ENCODE results near the gene SEBOX.

SEBOX gene

DNA sequence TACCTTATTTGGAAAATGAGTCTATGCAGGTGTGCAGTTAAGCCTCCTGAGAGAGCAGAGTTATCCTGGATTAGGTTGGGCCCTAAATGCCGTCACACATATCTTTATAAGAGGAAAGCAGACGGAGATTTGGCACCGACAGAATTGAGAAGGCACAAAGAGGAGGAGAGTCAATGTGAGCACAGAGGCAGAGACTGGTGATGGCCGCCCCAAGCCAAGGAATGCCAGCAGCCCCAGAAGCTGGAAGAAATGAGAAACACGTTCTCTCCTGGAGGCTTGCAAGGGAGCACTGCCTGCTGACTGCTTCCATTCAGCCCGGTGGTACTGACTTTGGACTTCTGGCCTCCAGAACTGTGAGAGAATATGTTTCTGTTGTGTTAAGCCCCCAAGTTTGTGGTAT, 37.8 kb upstream of the SEBOX start:
- H3K9ac ChIP-seq (ENCODE audit: low read length in 2 of 2): no peak overlapping the region
- H3K9me3 ChIP-seq (ENCODE audit: control insufficient read depth in 2 of 2, low read length in 2 of 2): no peaks in the 10 kb centered on the region
- peaks cover 7 to 26% of the 10 kb centered on the region in 2 donors for H3K36me3 ChIP-seq (ENCODE audit: control insufficient read depth in 2 of 2, insufficient read depth in 2 of 2, low read length in 2 of 2)

GRCh38 chr17:28402224-28402630, 37.2 kb upstream of the SEBOX start:
- peaks cover 7 to 28% of the 10 kb centered on the region in 2 donors for H3K36me3 ChIP-seq (ENCODE audit: control insufficient read depth in 2 of 2, insufficient read depth in 2 of 2, low read length in 2 of 2)
- H3K4me1 ChIP-seq (ENCODE audit: control insufficient read depth, insufficient read depth, low read length): peaks cover 22% of the 10 kb centered on the region
- no peak overlapping the region for H3K9ac ChIP-seq (ENCODE audit: low read length in 2 of 2)

More for the DNA sequence above, 37.8 kb upstream of the SEBOX start:
- no peak overlapping the region for H3K27ac ChIP-seq (ENCODE audit: low read length)
- H3K27me3 ChIP-seq (ENCODE audit: control insufficient read depth in 1 of 2, insufficient read depth in 2 of 2, low read length in 2 of 2): no peaks in the 10 kb centered on the region
- H3K4me3 ChIP-seq (ENCODE audit: low read length in 2 of 2): no peak overlapping the region
- H3K4me1 ChIP-seq (ENCODE audit: control insufficient read depth, insufficient read depth, low read length): peaks cover 22% of the 10 kb centered on the region

GRCh38 chr17:28399808-28400207, 34.8 kb upstream of the SEBOX start:
- Histone ChIP-seq H3K27me3 (ENCODE audit: control insufficient read depth in 1 of 2, insufficient read depth in 2 of 2, low read length in 2 of 2) (no peaks in the 10 kb centered on the region), H3K4me1 (ENCODE audit: control insufficient read depth, insufficient read depth, low read length) (peaks cover 6% of the 10 kb centered on the region), H3K27ac (ENCODE audit: low read length) (no peak overlapping the region), H3K36me3 (ENCODE audit: control insufficient read depth in 2 of 2, insufficient read depth in 2 of 2, low read length in 2 of 2) (peaks cover 11 to 39% of the 10 kb centered on the region in 2 donors), H3K4me3 (ENCODE audit: low read length in 2 of 2) (no peak overlapping the region), H3K9me3 (ENCODE audit: control insufficient read depth in 2 of 2, low read length in 2 of 2) (no peaks in the 10 kb centered on the region), H3K9ac (ENCODE audit: low read length in 2 of 2) (no peak overlapping the region)

More at GRCh38 chr17:28402224-28402630, 37.2 kb upstream of the SEBOX start:
- Histone ChIP-seq H3K27ac (ENCODE audit: low read length) (no peak overlapping the region), H3K9me3 (ENCODE audit: control insufficient read depth in 2 of 2, low read length in 2 of 2) (no peaks in the 10 kb centered on the region), H3K4me3 (ENCODE audit: low read length in 2 of 2) (no peak overlapping the region), H3K27me3 (ENCODE audit: control insufficient read depth in 1 of 2, insufficient read depth in 2 of 2, low read length in 2 of 2) (no peaks in the 10 kb centered on the region)

- no peaks in the 10 kb centered on the region for H3K9me3 ChIP-seq (ENCODE audit: control insufficient read depth in 2 of 2, low read length in 2 of 2)
- H3K9ac ChIP-seq (ENCODE audit: low read length in 2 of 2): no peak overlapping the region
- peaks cover 2% of the 10 kb centered on the region for H3K4me1 ChIP-seq (ENCODE audit: control insufficient read depth, insufficient read depth, low read length)
- no peaks in the 10 kb centered on the region for H3K27me3 ChIP-seq (ENCODE audit: control insufficient read depth in 1 of 2, insufficient read depth in 2 of 2, low read length in 2 of 2)
- no peak overlapping the region for H3K27ac ChIP-seq (ENCODE audit: low read length)
- no peak overlapping the region for H3K4me3 ChIP-seq (ENCODE audit: low read length in 2 of 2)
- peaks cover 11 to 41% of the 10 kb centered on the region in 2 donors for H3K36me3 ChIP-seq (ENCODE audit: control insufficient read depth in 2 of 2, insufficient read depth in 2 of 2, low read length in 2 of 2)
Observed at GRCh38 chr17:28398280-28398981, 33.4 kb upstream of the SEBOX start.

- no peak overlapping the region for H3K9ac ChIP-seq (ENCODE audit: low read length in 2 of 2)
- no peaks in the 10 kb centered on the region for H3K9me3 ChIP-seq (ENCODE audit: control insufficient read depth in 2 of 2, low read length in 2 of 2)
- no peak overlapping the region for H3K4me3 ChIP-seq (ENCODE audit: low read length in 2 of 2)
- H3K36me3 ChIP-seq (ENCODE audit: control insufficient read depth in 2 of 2, insufficient read depth in 2 of 2, low read length in 2 of 2): peaks cover 11 to 42% of the 10 kb centered on the region in 2 donors
- no peak overlapping the region for H3K27ac ChIP-seq (ENCODE audit: low read length)
- H3K4me1 ChIP-seq (ENCODE audit: control insufficient read depth, insufficient read depth, low read length): peaks cover 2% of the 10 kb centered on the region
- no peaks in the 10 kb centered on the region for H3K27me3 ChIP-seq (ENCODE audit: control insufficient read depth in 1 of 2, insufficient read depth in 2 of 2, low read length in 2 of 2)
Observed at GRCh38 chr17:28397687-28398279, 32.8 kb upstream of the SEBOX start.

GRCh38 chr17:28397275-28397674, 32.3 kb upstream of the SEBOX start:
- no peak overlapping the region for H3K4me3 ChIP-seq (ENCODE audit: low read length in 2 of 2)
- no peaks in the 10 kb centered on the region for H3K27me3 ChIP-seq (ENCODE audit: control insufficient read depth in 1 of 2, insufficient read depth in 2 of 2, low read length in 2 of 2)
- H3K9ac ChIP-seq (ENCODE audit: low read length in 2 of 2): no peak overlapping the region
- peaks cover 16 to 42% of the 10 kb centered on the region in 2 donors for H3K36me3 ChIP-seq (ENCODE audit: control insufficient read depth in 2 of 2, insufficient read depth in 2 of 2, low read length in 2 of 2)
- no peak overlapping the region for H3K27ac ChIP-seq (ENCODE audit: low read length)
- H3K4me1 ChIP-seq (ENCODE audit: control insufficient read depth, insufficient read depth, low read length): peaks cover 2% of the 10 kb centered on the region
- H3K9me3 ChIP-seq (ENCODE audit: control insufficient read depth in 2 of 2, low read length in 2 of 2): no peaks in the 10 kb centered on the region

DNA sequence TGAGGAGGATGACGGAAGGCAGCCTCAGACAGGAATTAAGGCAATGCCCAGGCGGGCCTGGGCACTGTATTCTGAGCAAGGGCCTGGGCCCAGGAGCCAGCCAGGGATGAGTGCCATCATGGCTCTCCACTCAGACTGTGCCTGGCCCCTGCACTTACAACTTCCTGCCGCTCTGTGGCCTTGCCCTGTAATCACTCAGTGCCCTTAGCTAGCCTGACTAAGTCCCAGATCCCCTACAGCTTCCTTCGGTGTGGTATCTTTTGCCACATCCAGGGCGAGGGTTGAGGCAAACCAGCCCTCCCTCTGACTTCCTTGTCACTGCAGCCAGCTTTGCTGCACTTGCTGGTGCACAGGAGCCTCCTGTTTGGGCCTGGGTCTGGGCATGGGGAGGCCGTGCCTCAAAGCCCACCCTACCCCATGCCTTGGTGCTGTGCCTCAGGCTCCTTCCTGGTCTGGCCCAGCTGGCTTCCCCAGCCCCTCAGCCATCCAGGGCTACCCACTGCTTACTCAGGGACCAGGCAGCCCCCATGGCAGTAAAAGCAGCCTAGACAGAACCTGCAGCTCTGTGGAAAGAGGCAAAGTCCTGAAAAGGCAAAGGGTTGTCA, 31.7 kb upstream of the SEBOX start:
- peaks cover 16 to 42% of the 10 kb centered on the region in 2 donors for H3K36me3 ChIP-seq (ENCODE audit: control insufficient read depth in 2 of 2, insufficient read depth in 2 of 2, low read length in 2 of 2)

GRCh38 chr17:28395968-28396367, 31.0 kb upstream of the SEBOX start:
- Histone ChIP-seq H3K27ac (ENCODE audit: low read length) (no peak overlapping the region), H3K9ac (ENCODE audit: low read length in 2 of 2) (no peak overlapping the region), H3K4me3 (ENCODE audit: low read length in 2 of 2) (no peak overlapping the region), H3K27me3 (ENCODE audit: control insufficient read depth in 1 of 2, insufficient read depth in 2 of 2, low read length in 2 of 2) (no peaks in the 10 kb centered on the region), H3K4me1 (ENCODE audit: control insufficient read depth, insufficient read depth, low read length) (peaks cover 2% of the 10 kb centered on the region), H3K9me3 (ENCODE audit: control insufficient read depth in 2 of 2, low read length in 2 of 2) (no peaks in the 10 kb centered on the region), H3K36me3 (ENCODE audit: control insufficient read depth in 2 of 2, insufficient read depth in 2 of 2, low read length in 2 of 2) (peaks cover 20 to 46% of the 10 kb centered on the region in 2 donors)

More for the DNA sequence above, 31.7 kb upstream of the SEBOX start:
- no peaks in the 10 kb centered on the region for H3K27me3 ChIP-seq (ENCODE audit: control insufficient read depth in 1 of 2, insufficient read depth in 2 of 2, low read length in 2 of 2)
- no peaks in the 10 kb centered on the region for H3K9me3 ChIP-seq (ENCODE audit: control insufficient read depth in 2 of 2, low read length in 2 of 2)
- no peak overlapping the region for H3K27ac ChIP-seq (ENCODE audit: low read length)
- no peak overlapping the region for H3K9ac ChIP-seq (ENCODE audit: low read length in 2 of 2)
- H3K4me1 ChIP-seq (ENCODE audit: control insufficient read depth, insufficient read depth, low read length): peaks cover 2% of the 10 kb centered on the region
- no peak overlapping the region for H3K4me3 ChIP-seq (ENCODE audit: low read length in 2 of 2)

DNA sequence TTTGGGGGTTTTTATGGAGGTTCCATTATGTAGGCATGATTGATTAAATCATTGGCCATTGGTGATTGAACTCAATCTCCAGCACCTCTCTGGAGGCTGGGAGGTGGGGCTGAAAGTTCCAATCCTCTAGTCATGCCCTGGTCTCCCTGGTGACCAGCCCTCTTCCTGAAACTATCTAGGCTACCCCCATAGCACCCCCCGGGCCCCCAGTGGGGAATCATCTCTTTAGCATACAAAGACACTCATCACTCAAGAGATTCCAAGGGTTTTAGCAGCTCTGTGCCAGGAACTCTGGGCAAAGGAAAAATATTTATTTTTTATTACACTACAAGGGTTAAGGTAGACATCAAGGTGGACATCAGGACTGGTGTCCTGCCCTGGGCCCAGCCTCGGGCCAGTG, 30.4 kb upstream of the SEBOX start:
- Histone ChIP-seq H3K36me3 (ENCODE audit: control insufficient read depth in 2 of 2, insufficient read depth in 2 of 2, low read length in 2 of 2) (peaks cover 24 to 47% of the 10 kb centered on the region in 2 donors), H3K27me3 (ENCODE audit: control insufficient read depth in 1 of 2, insufficient read depth in 2 of 2, low read length in 2 of 2) (no peaks in the 10 kb centered on the region), H3K4me1 (ENCODE audit: control insufficient read depth, insufficient read depth, low read length) (no peaks in the 10 kb centered on the region), H3K27ac (ENCODE audit: low read length) (no peak overlapping the region), H3K9ac (ENCODE audit: low read length in 2 of 2) (no peak overlapping the region), H3K9me3 (ENCODE audit: control insufficient read depth in 2 of 2, low read length in 2 of 2) (no peaks in the 10 kb centered on the region), H3K4me3 (ENCODE audit: low read length in 2 of 2) (no peak overlapping the region)

DNA sequence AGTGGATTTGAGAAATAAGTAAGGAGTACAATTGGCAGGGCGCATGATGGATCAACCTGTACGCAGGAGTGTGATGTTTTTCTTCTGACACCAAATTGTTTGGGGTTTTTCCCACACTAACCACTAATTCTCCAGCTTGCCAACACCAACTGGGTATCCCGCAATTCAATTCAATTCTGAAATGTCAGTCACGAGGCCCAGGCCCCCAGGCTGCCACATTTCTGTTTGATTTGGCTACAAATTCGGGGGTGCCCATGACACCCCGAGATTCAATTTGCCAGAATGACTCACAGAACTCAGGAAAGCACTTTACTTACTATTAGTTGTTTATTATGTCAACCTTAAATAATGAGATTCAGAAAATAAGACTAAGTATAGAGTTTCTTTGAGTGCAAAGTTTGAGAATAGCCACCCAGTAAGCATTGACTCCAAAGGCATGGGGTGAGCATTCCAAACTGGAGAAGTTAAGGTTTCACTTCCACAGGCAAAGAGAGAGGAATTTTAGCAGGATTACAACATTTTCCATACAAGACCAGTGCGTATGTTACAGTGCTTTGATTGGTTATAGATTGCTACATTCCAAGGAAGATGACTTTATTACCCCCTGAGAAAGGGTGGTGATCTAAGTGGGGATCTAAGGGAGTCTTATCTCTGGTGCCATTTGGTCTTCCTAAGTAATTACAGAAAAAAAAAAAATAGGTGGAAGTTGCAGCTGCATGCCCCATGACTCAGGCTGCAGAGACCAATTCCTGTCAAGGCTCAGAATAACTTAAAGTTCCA, 29.5 kb upstream of the SEBOX start:
- Histone ChIP-seq H3K4me1 (ENCODE audit: control insufficient read depth, insufficient read depth, low read length) (no peaks in the 10 kb centered on the region), H3K27ac (ENCODE audit: low read length) (no peak overlapping the region), H3K9me3 (ENCODE audit: control insufficient read depth in 2 of 2, low read length in 2 of 2) (no peaks in the 10 kb centered on the region), H3K4me3 (ENCODE audit: low read length in 2 of 2) (no peak overlapping the region), H3K36me3 (ENCODE audit: control insufficient read depth in 2 of 2, insufficient read depth in 2 of 2, low read length in 2 of 2) (peaks cover 24 to 54% of the 10 kb centered on the region in 2 donors), H3K9ac (ENCODE audit: low read length in 2 of 2) (no peak overlapping the region), H3K27me3 (ENCODE audit: control insufficient read depth in 1 of 2, insufficient read depth in 2 of 2, low read length in 2 of 2) (no peaks in the 10 kb centered on the region)
